ENCODE measurements around the gene TTLL10. TPM values are rescaled to one million over a fixed set of nuclear protein-coding genes. Genes with fewer than 3 reads are reported as not detected.

The TTLL10 gene
- total and polyA plus RNA-seq, 10 donors, result 0.02 to 0.34 (median 0.10) TPM; not detected in 6

GRCh38 chr1:1232796-1233566, 59.3 kb downstream of the TTLL10 start:
- peak; percentile 89 for DNase-seq
- WGBS, 5 donors, result 83 to 89% (median 86%) methylated on average over 77 to 98 of the region's 98 CpGs
- Histone ChIP-seq H3K27ac (peak overlapping the region in 3 of 8 donors; percentile 58 to 98 (median 58)), H3K4me1 (peaks cover 13 to 76% (median 56%) of the 10 kb centered on the region in 6 donors), H3K9me3 (no peaks in the 10 kb centered on the region), H3K4me3 (peak overlapping the region; percentile 8 to 99 (median 45)), H3K27me3 (replicated peaks in 1 of 7) (peaks cover 0 to 18% (median 8%) of the 10 kb centered on the region in 7 donors), H3K36me3 (peaks cover 0 to 50% (median 25%) of the 10 kb centered on the region in 6 donors)
- TF ChIP-seq POLR2A (IDR thresholded peaks at IDR 0.05), result no peak
- no peak for TF ChIP-seq CTCF (IDR thresholded peaks at IDR 0.05 in 8 of 11, conservative IDR thresholded peaks at IDR 0.05 in 3 of 11)
- TF ChIP-seq POLR2AphosphoS5 (IDR thresholded peaks at IDR 0.05), result no peak
- intact Hi-C loops (cut with DNase I; ENCODE audit: low total_unique reads), result no loop called here

GRCh38 chr1:1233567-1233892, 59.9 kb downstream of the TTLL10 start:
- intact Hi-C loops (cut with DNase I; ENCODE audit: low total_unique reads), result no loop called here
- Histone ChIP-seq H3K4me1 (peaks cover 13 to 76% (median 58%) of the 10 kb centered on the region in 6 donors), H3K27ac (no peak overlapping the region), H3K4me3 (peak overlapping the region in 1 of 8 donors; percentile 99), H3K36me3 (peaks cover 0 to 45% (median 20%) of the 10 kb centered on the region in 6 donors), H3K9me3 (no peaks in the 10 kb centered on the region), H3K27me3 (replicated peaks in 1 of 7) (peaks cover 0 to 23% (median 14%) of the 10 kb centered on the region in 7 donors)
- 93 to 96% (median 95%) methylated on average over 15 of the region's 15 CpGs for WGBS, 5 donors
- no peak for DNase-seq
- TF ChIP-seq CTCF (IDR thresholded peaks at IDR 0.05 in 8 of 11, conservative IDR thresholded peaks at IDR 0.05 in 3 of 11), result no peak

GRCh38 chr1:1234180-1234808, 60.6 kb downstream of the TTLL10 start:
- Histone ChIP-seq H3K36me3 (peaks cover 0 to 37% (median 14%) of the 10 kb centered on the region in 6 donors), H3K27me3 (replicated peaks in 1 of 7) (peaks cover 0 to 31% (median 21%) of the 10 kb centered on the region in 7 donors), H3K4me1 (peaks cover 13 to 69% (median 51%) of the 10 kb centered on the region in 6 donors), H3K9me3 (no peaks in the 10 kb centered on the region), H3K27ac (no peak overlapping the region), H3K4me3 (no peak overlapping the region)
- DNase-seq, result no peak
- no peak for TF ChIP-seq POLR2A (IDR thresholded peaks at IDR 0.05)
- TF ChIP-seq POLR2AphosphoS5 (IDR thresholded peaks at IDR 0.05), result no peak
- no peak for TF ChIP-seq CTCF (IDR thresholded peaks at IDR 0.05 in 8 of 11, conservative IDR thresholded peaks at IDR 0.05 in 3 of 11)
- 87 to 96% (median 95%) methylated on average over 21 to 28 of the region's 28 CpGs for WGBS, 5 donors
- intact Hi-C loops (cut with DNase I; ENCODE audit: low total_unique reads), result no loop called here

All from spleen (tissue), 11 donors.